A549 (cell line): ENCODE measurements around the gene PCDH9.

Experiments used
- CTCF ChIP-seq: fragments of >200 bp; sonication (Bioruptor Twin); formaldehyde crosslinking; IDR thresholded peaks from 3 replicates; pipeline ENCODE4 v1.5.1; 2016
- EP300 ChIP-seq, 2 experiments: fragments of >200 bp; sonication (Bioruptor Twin); formaldehyde crosslinking; IDR thresholded peaks; 2 replicates in 1 of 2; 3 replicates in 1 of 2; pipeline ENCODE4 v1.6.1; 2016 to 2017
- MYC ChIP-seq: IDR thresholded peaks from 2 replicates; pipeline ENCODE4 v1.6.1; 2012; ENCODE audit warnings: mild to moderate bottlenecking, inconsistent platforms, low read length, improper control_type of control experiment, borderline replicate concordance
- NFE2L2 ChIP-seq: fragments of 150-350 bp; conservative IDR thresholded peaks from 2 replicates; pipeline ENCODE4 v1.6.1; 2014; ENCODE audit warnings: low read length
- POLR2A ChIP-seq: IDR thresholded peaks from 2 replicates; pipeline ENCODE4 v1.6.1; 2012; ENCODE audit warnings: mild to moderate bottlenecking, low read length
- REST ChIP-seq: fragments of 200-600 bp; sonication (generic); IDR thresholded peaks from 2 replicates; pipeline ENCODE4 v1.6.1; 2016; ENCODE audit warnings: antibody characterized with exemption, mild to moderate bottlenecking, moderate library complexity
- ZFP36 ChIP-seq: fragments of 450-650 bp; IDR thresholded peaks from 2 replicates; pipeline ENCODE4 v1.6.1; 2014; ENCODE audit warnings: borderline replicate concordance; ENCODE audit not compliant: partially characterized antibody

GRCh38 chr13:66537417-66537816, 692.7 kb downstream of the PCDH9 start:
- TF ChIP-seq MYC: no peak
- no peak for TF ChIP-seq EP300 (IDR thresholded peaks at IDR 0.05)
- no peak for TF ChIP-seq NFE2L2
- no peak for TF ChIP-seq CTCF
- no peak for TF ChIP-seq POLR2A
- no peak for TF ChIP-seq ZFP36
- TF ChIP-seq REST: no peak
